H9 (cell line): ENCODE data around the gene FOLR2. TPM values are rescaled to one million over a fixed set of nuclear protein-coding genes. Genes with fewer than 3 reads are reported as not detected.

Experiments used
- DNase-seq: peaks from one replicate; pipeline ENCODE4 v3.0.0-alpha.2; 2017
- H2AFZ ChIP-seq: one replicate; pipeline ENCODE4 v1.6.1; 2013; ENCODE audit warnings: mild to moderate bottlenecking, low read length, control low read depth, moderate library complexity
- H2AK5ac ChIP-seq: 2 replicates; pipeline ENCODE4 v1.6.1; 2013; ENCODE audit warnings: low read length, control low read depth, mixed read lengths; ENCODE audit not compliant: insufficient read length
- H2BK120ac ChIP-seq: one replicate; pipeline ENCODE4 v1.6.1; 2013; ENCODE audit warnings: low read depth, mild to moderate bottlenecking, low read length, control low read depth, inconsistent platforms; ENCODE audit not compliant: poor library complexity, severe bottlenecking
- H2BK12ac ChIP-seq: 2 replicates; pipeline ENCODE4 v1.6.1; 2013; ENCODE audit warnings: low read length, control low read depth, mixed read lengths, low read depth; ENCODE audit not compliant: insufficient read length
- H2BK15ac ChIP-seq: 2 replicates; pipeline ENCODE4 v1.6.1; 2013; ENCODE audit warnings: low read depth, low read length, control low read depth
- H2BK20ac ChIP-seq: one replicate; pipeline ENCODE4 v1.6.1; 2013; ENCODE audit warnings: low read depth, mild to moderate bottlenecking, low read length, control low read depth, inconsistent platforms; ENCODE audit not compliant: poor library complexity, severe bottlenecking
- H2BK5ac ChIP-seq: 2 replicates; pipeline ENCODE4 v1.6.1; 2013; ENCODE audit warnings: low read length, control low read depth, mixed read lengths; ENCODE audit not compliant: insufficient read length
- H3K14ac ChIP-seq: 2 replicates; pipeline ENCODE4 v1.6.1; 2013; ENCODE audit warnings: low read length, control low read depth; ENCODE audit not compliant: insufficient read depth
- H3K18ac ChIP-seq: 2 replicates; pipeline ENCODE4 v1.6.1; 2013; ENCODE audit warnings: low read depth, mild to moderate bottlenecking, mixed read lengths, low read length, control low read depth; ENCODE audit not compliant: insufficient read length
- H3K23ac ChIP-seq: 2 replicates; pipeline ENCODE4 v1.6.1; 2013; ENCODE audit warnings: low read length, control low read depth, mixed read lengths, low read depth; ENCODE audit not compliant: insufficient read length
- H3K23me2 ChIP-seq: 2 replicates; pipeline ENCODE4 v1.6.1; 2013; ENCODE audit warnings: low read depth, mild to moderate bottlenecking, mixed read lengths, low read length, control low read depth; ENCODE audit not compliant: insufficient read length, poor library complexity, severe bottlenecking
- H3K27ac ChIP-seq: 2 replicates; pipeline ENCODE4 v1.5.1; 2013; ENCODE audit warnings: low read length, control low read depth, mixed read lengths, low read depth; ENCODE audit not compliant: insufficient read length
- H3K27me3 ChIP-seq: 2 replicates; pipeline ENCODE4 v1.6.1; 2013; ENCODE audit warnings: low read length, control low read depth, inconsistent platforms; ENCODE audit not compliant: insufficient read depth
- H3K4ac ChIP-seq: 2 replicates; pipeline ENCODE4 v1.6.1; 2013; ENCODE audit warnings: low read depth, mild to moderate bottlenecking, control low read depth, inconsistent platforms, low read length, moderate library complexity
- H3K4me1 ChIP-seq: 2 replicates; pipeline ENCODE4 v1.6.1; 2013; ENCODE audit warnings: low read length, control low read depth, inconsistent platforms; ENCODE audit not compliant: insufficient read depth
- H3K4me2 ChIP-seq: 2 replicates; pipeline ENCODE4 v1.6.1; 2013; ENCODE audit warnings: low read length, control low read depth, mixed read lengths; ENCODE audit not compliant: insufficient read length, insufficient read depth
- H3K56ac ChIP-seq: 2 replicates; pipeline ENCODE4 v1.6.1; 2013; ENCODE audit warnings: low read depth, mild to moderate bottlenecking, mixed read lengths, low read length, control low read depth; ENCODE audit not compliant: insufficient read length
- H3K79me1 ChIP-seq: 2 replicates; pipeline ENCODE4 v1.6.1; 2013; ENCODE audit warnings: low read depth, mild to moderate bottlenecking, moderate library complexity, low read length, control low read depth, inconsistent platforms; ENCODE audit not compliant: insufficient read depth, poor library complexity, severe bottlenecking
- H3K79me2 ChIP-seq: 2 replicates; pipeline ENCODE4 v1.6.1; 2013; ENCODE audit warnings: low read length, control low read depth, inconsistent platforms; ENCODE audit not compliant: insufficient read depth
- H3K9ac ChIP-seq: 2 replicates; pipeline ENCODE4 v1.6.1; 2013; ENCODE audit warnings: low read length, control low read depth, mixed read lengths; ENCODE audit not compliant: insufficient read length; ENCODE audit errors: extremely low read depth
- H3K9me3 ChIP-seq: one replicate; pipeline ENCODE4 v1.6.1; 2013; ENCODE audit warnings: low read depth, low read length, inconsistent platforms; ENCODE audit not compliant: control insufficient read depth
- H3T11ph ChIP-seq: one replicate; pipeline ENCODE4 v1.6.1; 2013; ENCODE audit warnings: mild to moderate bottlenecking, low read length, control low read depth, inconsistent platforms
- H4K20me1 ChIP-seq: one replicate; pipeline ENCODE4 v1.6.1; 2013; ENCODE audit not compliant: control insufficient read depth, insufficient read length, insufficient read depth
- H4K5ac ChIP-seq: 2 replicates; pipeline ENCODE4 v1.6.1; 2013; ENCODE audit warnings: low read depth, mild to moderate bottlenecking, mixed read lengths, low read length, control low read depth; ENCODE audit not compliant: insufficient read length
- H4K8ac ChIP-seq: replicated peaks from 2 replicates; pipeline ENCODE4 v1.6.1; 2013; ENCODE audit warnings: low read length, control low read depth, mixed read lengths, low read depth; ENCODE audit not compliant: insufficient read length
- H4K91ac ChIP-seq: 2 replicates; pipeline ENCODE4 v1.6.1; 2013; ENCODE audit warnings: low read depth, mild to moderate bottlenecking, moderate library complexity, mixed read lengths, low read length, control low read depth; ENCODE audit not compliant: insufficient read length
- H3K27ac Mint-ChIP-seq, 3 experiments: 2 replicates in 2 of 3; 3 replicates in 1 of 3; pipeline ENCODE4 v1.8.0; 2020 to 2021; ENCODE audit warnings: mixed read lengths in 3 of 3, mild to moderate bottlenecking in 1 of 3, moderate library complexity in 1 of 3
- H3K27me3 Mint-ChIP-seq: 2 replicates; pipeline ENCODE4 v1.8.0; 2021; ENCODE audit warnings: low read depth, mild to moderate bottlenecking, moderate library complexity, mixed read lengths
- H3K36me3 Mint-ChIP-seq, 3 experiments: 2 replicates in 2 of 3; 3 replicates in 1 of 3; pipeline ENCODE4 v1.8.0; 2020 to 2021; ENCODE audit warnings: low read depth in 3 of 3, mixed read lengths in 3 of 3; ENCODE audit not compliant: insufficient read depth in 1 of 3
- H3K4me1 Mint-ChIP-seq, 2 experiments: 2 replicates each; pipeline ENCODE4 v1.8.0; 2020; ENCODE audit warnings: mixed read lengths in 2 of 2
- H3K4me3 Mint-ChIP-seq, 2 experiments: 2 replicates in 1 of 2; 3 replicates in 1 of 2; pipeline ENCODE4 v1.8.0; 2020 to 2021; ENCODE audit warnings: mild to moderate bottlenecking in 2 of 2, mixed read lengths in 2 of 2, moderate library complexity in 1 of 2
- H3K9me3 Mint-ChIP-seq, 2 experiments: 2 replicates in 1 of 2; 3 replicates in 1 of 2; pipeline ENCODE4 v1.8.0; 2020; ENCODE audit warnings: mild to moderate bottlenecking in 2 of 2, mixed read lengths in 2 of 2, moderate library complexity in 1 of 2
- WGBS: extraction: QIAGEN DNeasy Blood & Tissue Kit; methylation state at CpG from one replicate; pipeline ENCODE4 v1.1.7; 2013; ENCODE audit warnings: missing lambda C conversion rate, low lambda C conversion rate, mixed read lengths; ENCODE audit not compliant: insufficient read length; ENCODE audit errors: extremely low coverage; 5-methylcytosine and 5-hydroxymethylcytosine counted together
- total RNA-seq: library from RNA; stranded (reverse); gene quantifications from 2 replicates; pipeline ENCODE4 v1.2.1, GENCODE V29; 2021
- TF ChIP-seq, protein P1 (sequence below): fragments of 200-600 bp; sonication (generic); conservative IDR thresholded peaks from 3 replicates; pipeline ENCODE4 v1.8.0; 2021; ENCODE audit warnings: antibody characterized with exemption, mild to moderate bottlenecking

The FOLR2 gene
- total RNA-seq, 1 experiment from 2014 or later: not detected

DNA sequence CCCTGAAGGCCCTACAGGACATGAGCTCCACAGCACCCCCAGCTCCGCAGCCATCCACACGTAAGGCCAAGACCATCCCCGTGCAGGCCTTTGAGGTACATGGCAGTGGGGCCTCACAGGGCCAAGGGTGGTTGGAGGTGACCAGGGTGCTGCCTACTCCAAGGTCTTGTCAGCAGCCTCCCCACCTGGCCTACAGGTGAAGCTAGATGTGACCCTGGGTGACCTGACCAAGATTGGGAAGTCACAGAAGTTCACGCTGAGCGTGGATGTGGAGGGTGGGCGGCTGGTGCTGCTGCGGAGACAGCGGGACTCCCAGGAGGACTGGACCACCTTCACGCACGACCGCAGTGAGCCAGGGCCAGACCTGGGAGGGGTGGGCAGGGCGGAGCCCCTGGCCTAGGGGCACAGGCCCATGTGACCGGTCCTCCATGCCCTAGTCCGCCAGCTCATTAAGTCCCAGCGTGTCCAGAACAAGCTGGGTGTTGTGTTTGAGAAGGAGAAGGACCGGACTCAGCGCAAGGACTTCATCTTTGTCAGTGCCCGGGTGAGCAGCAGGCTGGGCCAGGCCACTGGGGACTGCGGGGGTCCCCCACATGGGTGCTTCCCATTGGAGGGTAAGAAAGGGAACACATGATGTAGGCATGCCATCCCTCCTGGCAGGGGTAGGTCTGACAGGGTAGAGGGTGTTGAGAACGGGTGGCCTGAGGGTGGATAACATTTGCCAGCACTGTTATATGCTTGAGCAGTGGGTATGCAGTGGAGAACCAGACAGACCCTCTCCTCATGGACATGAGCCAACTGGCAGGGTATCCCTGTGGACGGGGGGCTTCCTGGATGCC lies 13.6 kb downstream of the FOLR2 start:
- Mint-ChIP-seq H3K27ac (no peak overlapping the region; a peak in 1 of 7 replicates), H3K4me1 (peaks cover 11 to 19% of the 10 kb centered on the region in 2 experiments), H3K27me3 (no peaks in the 10 kb centered on the region), H3K9me3 (no peaks in the 10 kb centered on the region), H3K4me3 (no peak overlapping the region), H3K36me3 (peaks cover 41 to 91% (median 87%) of the 10 kb centered on the region in 3 experiments; a peak in 6 of 7 replicates)
- H3K9ac ChIP-seq: no peak overlapping the region
- H2BK12ac ChIP-seq: no peak overlapping the region
- H3K79me2 ChIP-seq: peaks cover 4% of the 10 kb centered on the region; the same call in 1 of the 2 replicates
- no peak overlapping the region for H2AK5ac ChIP-seq
- H2BK120ac ChIP-seq: no peak overlapping the region
- H3K14ac ChIP-seq: no peak overlapping the region
- TF ChIP-seq, protein P1, sequence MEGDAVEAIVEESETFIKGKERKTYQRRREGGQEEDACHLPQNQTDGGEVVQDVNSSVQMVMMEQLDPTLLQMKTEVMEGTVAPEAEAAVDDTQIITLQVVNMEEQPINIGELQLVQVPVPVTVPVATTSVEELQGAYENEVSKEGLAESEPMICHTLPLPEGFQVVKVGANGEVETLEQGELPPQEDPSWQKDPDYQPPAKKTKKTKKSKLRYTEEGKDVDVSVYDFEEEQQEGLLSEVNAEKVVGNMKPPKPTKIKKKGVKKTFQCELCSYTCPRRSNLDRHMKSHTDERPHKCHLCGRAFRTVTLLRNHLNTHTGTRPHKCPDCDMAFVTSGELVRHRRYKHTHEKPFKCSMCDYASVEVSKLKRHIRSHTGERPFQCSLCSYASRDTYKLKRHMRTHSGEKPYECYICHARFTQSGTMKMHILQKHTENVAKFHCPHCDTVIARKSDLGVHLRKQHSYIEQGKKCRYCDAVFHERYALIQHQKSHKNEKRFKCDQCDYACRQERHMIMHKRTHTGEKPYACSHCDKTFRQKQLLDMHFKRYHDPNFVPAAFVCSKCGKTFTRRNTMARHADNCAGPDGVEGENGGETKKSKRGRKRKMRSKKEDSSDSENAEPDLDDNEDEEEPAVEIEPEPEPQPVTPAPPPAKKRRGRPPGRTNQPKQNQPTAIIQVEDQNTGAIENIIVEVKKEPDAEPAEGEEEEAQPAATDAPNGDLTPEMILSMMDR: no peak
- H3K4me2 ChIP-seq: no peak overlapping the region
- H2AFZ ChIP-seq: no peak overlapping the region
- peaks cover 2% of the 10 kb centered on the region for H4K20me1 ChIP-seq
- H2BK15ac ChIP-seq: no peak overlapping the region
- no peak overlapping the region for H2BK5ac ChIP-seq
- no peak overlapping the region for H4K91ac ChIP-seq
- WGBS: no CpG with 5 or more reads among the region's 21 CpGs
- H3K27me3 ChIP-seq: no peaks in the 10 kb centered on the region
- peaks cover 3% of the 10 kb centered on the region for H3K79me1 ChIP-seq
- no peak overlapping the region for H3K18ac ChIP-seq
- H2BK20ac ChIP-seq: no peak overlapping the region
- no peaks in the 10 kb centered on the region; the same call in 1 of the 2 replicates for H3K4me1 ChIP-seq
- no peaks in the 10 kb centered on the region for H3K9me3 ChIP-seq
- H3K23me2 ChIP-seq: peaks cover 6% of the 10 kb centered on the region
- H3K56ac ChIP-seq: no peak overlapping the region
- no peak overlapping the region for H4K5ac ChIP-seq
- no peak for DNase-seq
- H3T11ph ChIP-seq: no peak overlapping the region
- H4K8ac ChIP-seq: no peak overlapping the region
- no peak overlapping the region for H3K4ac ChIP-seq
- H3K23ac ChIP-seq: no peak overlapping the region
- H3K27ac ChIP-seq: no peak overlapping the region
